H1 (cell line): ENCODE results near the gene ARPC2. TPM values are rescaled to one million over a fixed set of nuclear protein-coding genes. Genes with fewer than 3 reads are reported as not detected.

Experiments
- CTCF ChIA-PET: fragments of 300-600 bp; sonication (Branson Sonifier 250); formaldehyde crosslinking; loops from one replicate; lab custom pipeline; 2021; ENCODE audit not compliant: partially characterized antibody; lab: Charles Lee
- POLR2A ChIA-PET: fragments of 300-600 bp; sonication (Branson Sonifier 250); formaldehyde crosslinking; loops from one replicate; lab custom pipeline; 2021; ENCODE audit warnings: inconsistent platforms; ENCODE audit not compliant: partially characterized antibody; lab: Charles Lee
- DNase-seq, 2 experiments: peaks; one replicate each; pipeline versions ENCODE4 v3.0.0 to v3.0.0-alpha.2; 2010 to 2022; ENCODE audit warnings: low spot score in 2 of 2, low read depth in 1 of 2, mixed read lengths in 1 of 2
- FAIRE-seq: peaks from 2 replicates; lab custom pipeline; 2011; peaks lifted over from hg19 to GRCh38; lab: Jason Lieb, UNC
- H2AFZ ChIP-seq: 2 replicates; pipeline ENCODE4 v1.8.1; 2012; ENCODE audit warnings: low read length, inconsistent platforms
- H2AK5ac ChIP-seq: 2 replicates; pipeline ENCODE4 v1.6.1; 2013; ENCODE audit warnings: low read depth, low read length
- H2BK120ac ChIP-seq: replicated peaks from 2 replicates; pipeline ENCODE3; 2013; ENCODE audit warnings: low read depth, low read length, inconsistent platforms
- H2BK12ac ChIP-seq: 2 replicates; pipeline ENCODE4 v1.6.1; 2013; ENCODE audit warnings: low read depth, low read length
- H2BK15ac ChIP-seq: 2 replicates; pipeline ENCODE4 v1.6.1; 2013; ENCODE audit warnings: low read length
- H2BK20ac ChIP-seq: 2 replicates; pipeline ENCODE4 v1.6.1; 2013; ENCODE audit warnings: low read length
- H2BK5ac ChIP-seq: 2 replicates; pipeline ENCODE4 v1.6.1; 2013; ENCODE audit warnings: low read depth, low read length
- H3K14ac ChIP-seq: 2 replicates; pipeline ENCODE4 v1.6.1; 2013; ENCODE audit warnings: inconsistent platforms; ENCODE audit not compliant: insufficient read length
- H3K18ac ChIP-seq: 2 replicates; pipeline ENCODE4 v1.6.1; 2013; ENCODE audit warnings: low read length; ENCODE audit errors: extremely low read depth
- H3K23ac ChIP-seq: 2 replicates; pipeline ENCODE4 v1.6.1; 2013; ENCODE audit warnings: inconsistent platforms; ENCODE audit not compliant: insufficient read length
- H3K23me2 ChIP-seq: 2 replicates; pipeline ENCODE4 v1.6.1; 2013; ENCODE audit warnings: low read depth, low read length
- H3K27ac ChIP-seq: 2 replicates; pipeline ENCODE4 v1.6.1; 2011; ENCODE audit warnings: low read depth, low read length, inconsistent platforms
- H3K27me3 ChIP-seq, 4 experiments: replicated peaks in 1 of 4; 1 replicate in 1 of 4; 2 replicates in 3 of 4; pipeline versions ENCODE4 v1.6.1 to v1.8.1; 2011 to 2013; ENCODE audit warnings: low read length in 3 of 4, mild to moderate bottlenecking in 3 of 4, inconsistent platforms in 2 of 4, mixed read lengths in 2 of 4, moderate library complexity in 1 of 4; ENCODE audit not compliant: control insufficient read depth in 3 of 4, insufficient read depth in 3 of 4; ENCODE audit errors: extremely low read depth in 1 of 4
- H3K36me3 ChIP-seq, 4 experiments: 2 replicates each; pipeline versions ENCODE4 v1.6.1 to v1.8.1; 2011 to 2013; ENCODE audit warnings: mild to moderate bottlenecking in 4 of 4, low read length in 3 of 4, moderate library complexity in 2 of 4, control low read depth in 1 of 4, inconsistent platforms in 1 of 4; ENCODE audit not compliant: insufficient read depth in 4 of 4, control insufficient read depth in 2 of 4
- H3K4ac ChIP-seq: replicated peaks from 2 replicates; pipeline ENCODE3; 2013; ENCODE audit warnings: low read length, low read depth, mixed read lengths, inconsistent platforms; ENCODE audit not compliant: insufficient read length
- H3K4me1 ChIP-seq, 4 experiments: replicated peaks in 1 of 4; 1 replicate in 1 of 4; 2 replicates in 3 of 4; pipeline versions ENCODE4 v1.6.1 to v1.8.1; 2011 to 2013; ENCODE audit warnings: low read length in 3 of 4, inconsistent platforms in 2 of 4, mixed read lengths in 1 of 4; ENCODE audit not compliant: insufficient read depth in 4 of 4, control insufficient read depth in 3 of 4
- H3K4me2 ChIP-seq, 2 experiments: 2 replicates each; pipeline versions ENCODE4 v1.6.1 to v1.8.1; 2011 to 2013; ENCODE audit warnings: low read depth in 2 of 2, low read length in 2 of 2, control low read depth in 1 of 2, inconsistent platforms in 1 of 2, mild to moderate bottlenecking in 1 of 2; ENCODE audit not compliant: insufficient read depth in 1 of 2
- H3K4me3 ChIP-seq, 4 experiments: fragments of 200-600, 300-600 bp in 1 of 4; sonication (generic), shearing (Covaris generic), sonication (Bioruptor Twin) in 1 of 4; 2 replicates each; pipeline versions ENCODE4 v1.5.1 to v1.8.1; 2011 to 2016; ENCODE audit warnings: low read length in 4 of 4, low read depth in 3 of 4, control low read depth in 2 of 4, inconsistent platforms in 2 of 4, mild to moderate bottlenecking in 2 of 4, mixed read lengths in 1 of 4, moderate library complexity in 1 of 4; ENCODE audit not compliant: insufficient read depth in 2 of 4; ENCODE audit errors: extremely low read depth in 1 of 4
- H3K56ac ChIP-seq: replicated peaks from 2 replicates; pipeline ENCODE3; 2013; ENCODE audit warnings: low read depth, mild to moderate bottlenecking, mixed read lengths, low read length, inconsistent platforms; ENCODE audit not compliant: insufficient read length
- H3K79me1 ChIP-seq: 2 replicates; pipeline ENCODE4 v1.6.1; 2013; ENCODE audit warnings: low read depth, low read length, control low read depth
- H3K79me2 ChIP-seq, 2 experiments: 2 replicates each; pipeline versions ENCODE4 v1.6.1 to v1.8.1; 2012 to 2013; ENCODE audit warnings: low read length in 2 of 2, mild to moderate bottlenecking in 2 of 2, inconsistent platforms in 1 of 2; ENCODE audit not compliant: insufficient read depth in 2 of 2, control insufficient read depth in 1 of 2
- H3K9ac ChIP-seq, 4 experiments: replicated peaks in 1 of 4; 1 replicate in 1 of 4; 2 replicates in 3 of 4; pipeline versions ENCODE4 v1.6.1 to v1.8.1; 2011 to 2013; ENCODE audit warnings: low read depth in 3 of 4, low read length in 3 of 4, control low read depth in 2 of 4, mild to moderate bottlenecking in 2 of 4, moderate library complexity in 2 of 4, inconsistent platforms in 1 of 4; ENCODE audit errors: extremely low read depth in 1 of 4
- H3K9me3 ChIP-seq, 2 experiments: 2 replicates each; pipeline versions ENCODE4 v1.6.1 to v1.8.1; 2012 to 2013; ENCODE audit warnings: mild to moderate bottlenecking in 2 of 2, moderate library complexity in 2 of 2, control low read depth in 1 of 2, inconsistent platforms in 1 of 2, low read depth in 1 of 2, low read length in 1 of 2, mixed read lengths in 1 of 2; ENCODE audit not compliant: insufficient read depth in 2 of 2
- H4K20me1 ChIP-seq, 2 experiments: replicated peaks in 1 of 2; 2 replicates each; pipeline versions ENCODE3 to v1.8.1; 2011 to 2013; ENCODE audit warnings: inconsistent platforms in 2 of 2, low read length in 2 of 2, mild to moderate bottlenecking in 1 of 2; ENCODE audit not compliant: insufficient read depth in 2 of 2, control insufficient read depth in 1 of 2
- H4K5ac ChIP-seq: 2 replicates; pipeline ENCODE4 v1.6.1; 2013; ENCODE audit warnings: low read length, low read depth, mixed read lengths, inconsistent platforms; ENCODE audit not compliant: insufficient read length
- H4K8ac ChIP-seq: 2 replicates; pipeline ENCODE4 v1.8.0; 2013; ENCODE audit warnings: mild to moderate bottlenecking, moderate library complexity, low read length, inconsistent platforms; ENCODE audit not compliant: insufficient read depth; ENCODE audit errors: extremely low read depth
- H4K91ac ChIP-seq: replicated peaks from 2 replicates; pipeline ENCODE3; 2013; ENCODE audit warnings: low read length, mixed read lengths, inconsistent platforms; ENCODE audit not compliant: insufficient read length
- GABPA ChIP-seq: IDR thresholded peaks from 2 replicates; pipeline ENCODE4 v1.6.1; 2011; ENCODE audit warnings: mild to moderate bottlenecking, low read length, moderate library complexity, borderline replicate concordance; ENCODE audit not compliant: insufficient read depth
- JUND ChIP-seq: IDR thresholded peaks from 2 replicates; pipeline ENCODE4 v1.6.1; 2011; ENCODE audit warnings: mild to moderate bottlenecking, improper control_type of control experiment, low read length
- KDM4A ChIP-seq: IDR thresholded peaks from one replicate; pipeline ENCODE4 v1.7.1; 2012; ENCODE audit warnings: low read depth, mild to moderate bottlenecking, moderate library complexity, low read length, inconsistent platforms; ENCODE audit not compliant: severe bottlenecking
- MAFK ChIP-seq: IDR thresholded peaks from 2 replicates; pipeline ENCODE4 v1.6.1; 2012; ENCODE audit warnings: low read depth, mild to moderate bottlenecking, improper control_type of control experiment, low read length
- PHF8 ChIP-seq: fragments of 200-600 bp; sonication (generic); conservative IDR thresholded peaks from 2 replicates; pipeline ENCODE4 v1.7.1; 2012; ENCODE audit warnings: low read depth, mild to moderate bottlenecking, inconsistent platforms, low read length, moderate library complexity
- POLR2AphosphoS5 ChIP-seq: IDR thresholded peaks from 2 replicates; pipeline ENCODE4 v1.6.1; 2011; ENCODE audit warnings: low read depth, low read length
- POU5F1 ChIP-seq: IDR thresholded peaks from 2 replicates; pipeline ENCODE4 v1.6.1; 2011; ENCODE audit warnings: low read depth, mild to moderate bottlenecking, low read length, moderate library complexity
- RAD21 ChIP-seq, 2 experiments: IDR thresholded peaks in 1 of 2; conservative IDR thresholded peaks in 1 of 2; 2 replicates each; pipeline ENCODE4 v1.6.1; 2011; ENCODE audit warnings: low read depth in 2 of 2, low read length in 2 of 2, improper control_type of control experiment in 1 of 2, inconsistent platforms in 1 of 2, mild to moderate bottlenecking in 1 of 2, moderate library complexity in 1 of 2
- RXRA ChIP-seq: IDR thresholded peaks from 2 replicates; pipeline ENCODE4 v1.6.1; 2011; ENCODE audit warnings: low read depth, mild to moderate bottlenecking, low read length, moderate library complexity; ENCODE audit not compliant: insufficient read depth
- SP4 ChIP-seq: IDR thresholded peaks from 2 replicates; pipeline ENCODE4 v1.6.1; 2012; ENCODE audit warnings: low read length, inconsistent platforms
- WGBS, 2 experiments: shearing (Covaris generic) in 1 of 2; methylation state at CpG; one replicate each; pipeline versions ENCODE4 v1.1.6 to v1.1.7; 2013 to 2015; ENCODE audit warnings: low lambda C conversion rate in 2 of 2, mixed read lengths in 2 of 2, inconsistent platforms in 1 of 2, low coverage in 1 of 2, missing lambda C conversion rate in 1 of 2; ENCODE audit not compliant: insufficient replicate concordance in 2 of 2, insufficient coverage in 1 of 2, insufficient read length in 1 of 2; ENCODE audit errors: extremely low coverage in 1 of 2, missing lambda C conversion rate in 1 of 2; 5-methylcytosine and 5-hydroxymethylcytosine counted together
- polyA plus RNA-seq, 7 experiments: library from polyadenylated mRNA; depleted of rRNA in 3 of 7; stranded (reverse) in 5 of 7; unstranded in 2 of 7; fragments of >200 nt in 5 of 7; fragments of 200-250 nt in 2 of 7; gene quantifications; 1 replicate in 5 of 7; 2 replicates in 1 of 7; 4 replicates in 1 of 7; pipeline versions ENCODE4 v1.2.1 to v1.2.3, GENCODE V29; 2011 to 2013; ENCODE audit warnings: missing spikeins in 2 of 7, mixed read lengths in 2 of 7
- total RNA-seq: library from RNA; stranded (reverse); fragmentation: NEBNext Ultra II Directional; extraction: Animal tissue kit (Norgen Biotek cat#: 25700); gene quantifications from 2 replicates; pipeline ENCODE4 v1.2.1, GENCODE V29; 2021
- TF ChIP-seq, protein P1 (sequence below): IDR thresholded peaks from 2 replicates; pipeline ENCODE4 v1.6.1; 2011; ENCODE audit warnings: low read depth, mild to moderate bottlenecking, low read length; ENCODE audit not compliant: insufficient read depth

Gene ARPC2
- total and polyA plus RNA-seq, 2 of the 8 experiments (the other 6 are each of a cell fraction or from before 2014, with no cell fraction given): 174 to 195 TPM

DNA sequence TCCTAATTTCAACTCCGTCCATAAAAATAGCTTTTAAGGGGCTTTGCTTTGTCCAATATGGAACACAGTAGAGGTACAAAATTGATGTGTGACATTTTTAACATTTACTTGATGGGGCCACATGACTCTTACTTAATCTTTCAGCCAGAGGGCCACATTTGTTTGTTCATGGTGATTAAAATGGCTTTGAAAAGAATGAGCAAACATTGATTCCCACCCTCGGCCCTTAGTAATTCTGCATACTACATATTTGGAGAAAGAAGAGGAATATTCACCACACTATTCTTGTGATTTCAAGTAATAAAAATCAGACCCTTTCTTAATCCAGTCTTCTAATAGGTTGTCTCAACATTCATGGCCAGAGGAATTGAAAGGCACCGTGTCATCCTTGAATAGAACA is 17.5 kb downstream of the ARPC2 start:
- Histone ChIP-seq H2AFZ (no peak overlapping the region), H3K23me2 (no peaks in the 10 kb centered on the region), H2BK20ac (no peak overlapping the region), H2BK15ac (no peak overlapping the region), H3K27ac (no peak overlapping the region), H4K91ac (no peak overlapping the region), H4K20me1 (peaks cover 0 to 1% of the 10 kb centered on the region in 2 experiments), H3K4me1 (no peaks in the 10 kb centered on the region), H3K4ac (no peak overlapping the region), H3K18ac (no peak overlapping the region), H3K9ac (no peak overlapping the region), H4K5ac (no peak overlapping the region), H3K14ac (no peak overlapping the region), H3K36me3 (peaks cover 27 to 82% (median 60%) of the 10 kb centered on the region in 4 experiments), H2AK5ac (no peak overlapping the region), H3K4me2 (no peak overlapping the region), H2BK5ac (no peak overlapping the region), H3K79me2 (no peaks in the 10 kb centered on the region), H2BK12ac (no peak overlapping the region), H3K4me3 (no peak overlapping the region), H3K79me1 (no peaks in the 10 kb centered on the region), H4K8ac (no peak overlapping the region), H3K9me3 (no peaks in the 10 kb centered on the region), H3K56ac (no peak overlapping the region), H3K23ac (no peak overlapping the region), H3K27me3 (no peaks in the 10 kb centered on the region), H2BK120ac (no peak overlapping the region)
- DNase-seq: no peak
- POLR2A ChIA-PET: interaction anchor here (1.0 to 1.1 kb wide), 2 partner anchors 12 kb away, joined by 3 to 4 read pairs; no protein-coding TSS in a partner anchor
- CTCF ChIA-PET: interaction anchor here (0.6 to 1.8 kb wide), 4 partner anchors 12 to 54 kb away, joined by 3 to 5 read pairs (median 4); no protein-coding TSS in a partner anchor
- no peak for TF ChIP-seq GABPA
- TF ChIP-seq KDM4A: no peak
- no peak for TF ChIP-seq POLR2AphosphoS5
- TF ChIP-seq JUND: no peak
- TF ChIP-seq SP4: no peak
- TF ChIP-seq RAD21 (IDR thresholded peaks at IDR 0.05 in 1 of 2, conservative IDR thresholded peaks at IDR 0.05 in 1 of 2; ENCODE audit: low read depth in 2 of 2, low read length in 2 of 2): no peak
- TF ChIP-seq, protein P1, sequence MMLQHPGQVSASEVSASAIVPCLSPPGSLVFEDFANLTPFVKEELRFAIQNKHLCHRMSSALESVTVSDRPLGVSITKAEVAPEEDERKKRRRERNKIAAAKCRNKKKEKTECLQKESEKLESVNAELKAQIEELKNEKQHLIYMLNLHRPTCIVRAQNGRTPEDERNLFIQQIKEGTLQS: no peak
- no peak for TF ChIP-seq PHF8
- no peak for TF ChIP-seq POU5F1
- no peak for TF ChIP-seq MAFK
- no peak for TF ChIP-seq RXRA
- WGBS, 2 experiments: 57% methylated on average over 3 of the region's 3 CpGs; no CpG with 5 or more reads in 1 of the 2 experiments
- FAIRE-seq: no peak
